A673 (cell line): ENCODE results near the gene PKDREJ. TPM values are rescaled to one million over a fixed set of nuclear protein-coding genes. Genes with fewer than 3 reads are reported as not detected.

Source experiments
- BruUV-seq: library from RNA; stranded (reverse); fragments of 400-500 nt; replicated peaks from 2 replicates; lab custom pipeline; 2021; lab: Mats Ljungman, UMichigan
- CTCF ChIA-PET: fragments of 300-600 bp; sonication (Branson Sonifier 250); formaldehyde crosslinking; loops from one replicate; lab custom pipeline; 2022; ENCODE audit warnings: antibody characterized with exemption; lab: Charles Lee
- POLR2A ChIA-PET: fragments of 300-600 bp; sonication (Branson Sonifier 250); formaldehyde crosslinking; loops from one replicate; lab custom pipeline; 2022; ENCODE audit warnings: antibody characterized with exemption; ENCODE audit not compliant: low non-redundant PET; lab: Charles Lee
- DNase-seq: peaks from one replicate; pipeline ENCODE4 v3.0.0-alpha.2; 2015; ENCODE audit warnings: low spot score
- H3K27ac ChIP-seq: fragments of 200-600 bp; sonication (generic); 2 replicates; pipeline ENCODE4 v1.5.1; 2016; ENCODE audit warnings: mixed run types, low read depth, mild to moderate bottlenecking, mixed read lengths, antibody characterized with exemption, low read length; ENCODE audit not compliant: poor library complexity, severe bottlenecking
- H3K27me3 ChIP-seq: fragments of 200-600 bp; sonication (generic); replicated peaks from 2 replicates; pipeline ENCODE4 v1.6.1; 2017; ENCODE audit warnings: mixed run types, low read depth, mild to moderate bottlenecking, mixed read lengths, antibody characterized with exemption, low read length; ENCODE audit not compliant: insufficient read depth, poor library complexity
- H3K36me3 ChIP-seq: fragments of 200-600 bp; sonication (generic); 2 replicates; pipeline ENCODE4 v1.6.1; 2016; ENCODE audit warnings: mixed run types, mild to moderate bottlenecking, mixed read lengths, antibody characterized with exemption, low read length; ENCODE audit not compliant: insufficient read depth, poor library complexity, severe bottlenecking
- H3K4me1 ChIP-seq: fragments of 200-600 bp; sonication (generic); 2 replicates; pipeline ENCODE4 v1.6.1; 2017; ENCODE audit warnings: mixed run types, mild to moderate bottlenecking, mixed read lengths, antibody characterized with exemption, low read length; ENCODE audit not compliant: insufficient read depth, poor library complexity, severe bottlenecking
- H3K4me3 ChIP-seq: fragments of 200-600 bp; sonication (generic); 2 replicates; pipeline ENCODE4 v1.5.1; 2016; ENCODE audit warnings: low read depth, mixed run types, mild to moderate bottlenecking, mixed read lengths, low read length; ENCODE audit not compliant: poor library complexity, severe bottlenecking
- H3K9me3 ChIP-seq: fragments of 200-600 bp; sonication (generic); 2 replicates; pipeline ENCODE4 v1.6.1; 2016; ENCODE audit warnings: mixed run types, low read depth, mild to moderate bottlenecking, mixed read lengths, antibody characterized with exemption, low read length; ENCODE audit not compliant: poor library complexity, severe bottlenecking
- EZH2 ChIP-seq: fragments of 200-600 bp; sonication (generic); IDR thresholded peaks from 2 replicates; pipeline ENCODE4 v1.6.1; 2017; ENCODE audit warnings: borderline replicate concordance, low read depth, mild to moderate bottlenecking, mixed read lengths, antibody characterized with exemption, low read length; ENCODE audit not compliant: poor library complexity, severe bottlenecking
- intact Hi-C: fragments of 100-400 bp; cut with micrococcal nuclease; formaldehyde crosslinking; loops from one replicate; pipeline ENCODE4 v1.10.0; 2022; ENCODE audit not compliant: unreplicated experiment
- total RNA-seq: library from RNA; stranded (reverse); gene quantifications from 2 replicates; pipeline ENCODE4 v1.2.3, GENCODE V29; 2021
- TF ChIP-seq, protein P1 (sequence below): fragments of 300-800, 200-600 bp; sonication (generic); conservative IDR thresholded peaks from 2 replicates; pipeline ENCODE4 v1.5.1; 2017; ENCODE audit warnings: low read depth, mild to moderate bottlenecking, antibody characterized with exemption, low read length, moderate library complexity, mixed read lengths

PKDREJ gene
- total RNA-seq, 1 experiment from 2014 or later, result not detected

DNA sequence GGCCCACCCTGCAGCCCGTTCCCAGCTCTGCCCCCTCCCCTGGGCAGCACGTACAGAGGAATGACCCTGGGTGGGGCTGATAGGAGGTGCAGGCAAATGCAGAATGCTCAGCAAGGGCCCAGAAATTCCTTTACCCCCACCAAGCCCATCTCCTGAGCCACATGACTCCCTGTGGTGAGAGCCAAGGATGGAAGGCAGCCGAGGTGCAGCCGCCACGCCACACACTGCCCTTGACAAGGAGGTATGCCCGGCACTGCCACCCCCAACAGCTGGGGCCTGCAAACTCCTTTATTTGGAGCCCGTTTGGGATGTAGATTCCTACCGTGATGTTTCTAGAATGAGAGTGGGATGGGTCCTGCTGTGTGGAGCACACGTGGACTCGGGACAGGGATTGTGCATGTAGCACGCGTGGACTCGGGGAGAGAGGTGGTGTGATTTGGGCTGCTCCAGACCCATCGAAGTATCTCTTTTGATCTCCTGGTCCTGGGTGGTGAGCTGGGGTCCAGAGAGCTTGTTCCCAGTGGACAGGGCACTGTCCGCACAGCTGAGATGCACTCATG, 46.5 kb upstream of the PKDREJ start:
- no peak for DNase-seq
- Histone ChIP-seq H3K4me3 (no peak overlapping the region), H3K4me1 (no peaks in the 10 kb centered on the region), H3K36me3 (peaks cover 75% of the 10 kb centered on the region), H3K27ac (no peak overlapping the region), H3K9me3 (no peaks in the 10 kb centered on the region), H3K27me3 (no peaks in the 10 kb centered on the region)
- no peak for TF ChIP-seq EZH2
- TF ChIP-seq, protein P1, sequence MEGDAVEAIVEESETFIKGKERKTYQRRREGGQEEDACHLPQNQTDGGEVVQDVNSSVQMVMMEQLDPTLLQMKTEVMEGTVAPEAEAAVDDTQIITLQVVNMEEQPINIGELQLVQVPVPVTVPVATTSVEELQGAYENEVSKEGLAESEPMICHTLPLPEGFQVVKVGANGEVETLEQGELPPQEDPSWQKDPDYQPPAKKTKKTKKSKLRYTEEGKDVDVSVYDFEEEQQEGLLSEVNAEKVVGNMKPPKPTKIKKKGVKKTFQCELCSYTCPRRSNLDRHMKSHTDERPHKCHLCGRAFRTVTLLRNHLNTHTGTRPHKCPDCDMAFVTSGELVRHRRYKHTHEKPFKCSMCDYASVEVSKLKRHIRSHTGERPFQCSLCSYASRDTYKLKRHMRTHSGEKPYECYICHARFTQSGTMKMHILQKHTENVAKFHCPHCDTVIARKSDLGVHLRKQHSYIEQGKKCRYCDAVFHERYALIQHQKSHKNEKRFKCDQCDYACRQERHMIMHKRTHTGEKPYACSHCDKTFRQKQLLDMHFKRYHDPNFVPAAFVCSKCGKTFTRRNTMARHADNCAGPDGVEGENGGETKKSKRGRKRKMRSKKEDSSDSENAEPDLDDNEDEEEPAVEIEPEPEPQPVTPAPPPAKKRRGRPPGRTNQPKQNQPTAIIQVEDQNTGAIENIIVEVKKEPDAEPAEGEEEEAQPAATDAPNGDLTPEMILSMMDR, result no peak
- no TSS peak for BruUV-seq
- ChIA-PET POLR2A (no interaction called here), CTCF (no interaction called here)
- intact Hi-C loops, result no loop called here

DNA sequence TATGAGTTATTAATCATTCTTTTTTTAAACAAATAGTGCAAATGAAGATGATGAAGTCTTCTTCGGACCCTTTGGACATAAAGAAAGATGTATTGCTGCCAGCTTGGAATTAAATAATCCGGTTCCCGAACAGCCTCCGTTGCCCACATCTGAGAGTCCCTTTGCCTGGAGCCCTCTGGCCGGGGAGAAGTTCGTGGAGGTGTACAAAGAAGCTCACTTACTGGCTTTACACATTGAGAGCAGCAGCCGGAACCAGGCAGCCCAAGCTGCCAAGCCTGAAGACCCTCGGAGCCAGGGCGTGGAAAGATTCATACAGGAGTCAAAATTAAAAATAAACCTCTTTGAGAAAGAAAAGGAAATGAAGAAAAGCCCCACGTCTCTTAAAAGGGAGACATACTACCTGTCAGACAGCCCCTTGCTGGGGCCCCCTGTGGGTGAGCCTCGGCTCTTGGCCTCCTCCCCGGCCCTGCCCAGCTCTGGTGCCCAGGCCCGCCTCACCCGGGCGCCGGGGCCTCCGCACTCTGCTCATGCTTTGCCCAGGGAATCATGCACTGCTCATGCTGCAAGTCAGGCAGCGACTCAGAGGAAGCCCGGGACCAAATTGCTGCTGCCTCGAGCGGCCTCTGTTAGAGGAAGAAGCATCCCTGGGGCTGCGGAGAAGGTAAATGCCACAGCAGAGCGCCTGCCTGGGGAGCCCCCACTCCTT, 45.3 kb upstream of the PKDREJ start:
- BruUV-seq, result TSS peak; percentile 39
- Histone ChIP-seq H3K4me1 (no peaks in the 10 kb centered on the region), H3K36me3 (peaks cover 74% of the 10 kb centered on the region), H3K4me3 (no peak overlapping the region), H3K27me3 (no peaks in the 10 kb centered on the region), H3K9me3 (no peaks in the 10 kb centered on the region), H3K27ac (no peak overlapping the region)
- no peak for TF ChIP-seq EZH2
- TF ChIP-seq, protein P1, result no peak
- DNase-seq, result no peak
- ChIA-PET POLR2A (no interaction called here), CTCF (no interaction called here)
- intact Hi-C loops, result no loop called here

DNA sequence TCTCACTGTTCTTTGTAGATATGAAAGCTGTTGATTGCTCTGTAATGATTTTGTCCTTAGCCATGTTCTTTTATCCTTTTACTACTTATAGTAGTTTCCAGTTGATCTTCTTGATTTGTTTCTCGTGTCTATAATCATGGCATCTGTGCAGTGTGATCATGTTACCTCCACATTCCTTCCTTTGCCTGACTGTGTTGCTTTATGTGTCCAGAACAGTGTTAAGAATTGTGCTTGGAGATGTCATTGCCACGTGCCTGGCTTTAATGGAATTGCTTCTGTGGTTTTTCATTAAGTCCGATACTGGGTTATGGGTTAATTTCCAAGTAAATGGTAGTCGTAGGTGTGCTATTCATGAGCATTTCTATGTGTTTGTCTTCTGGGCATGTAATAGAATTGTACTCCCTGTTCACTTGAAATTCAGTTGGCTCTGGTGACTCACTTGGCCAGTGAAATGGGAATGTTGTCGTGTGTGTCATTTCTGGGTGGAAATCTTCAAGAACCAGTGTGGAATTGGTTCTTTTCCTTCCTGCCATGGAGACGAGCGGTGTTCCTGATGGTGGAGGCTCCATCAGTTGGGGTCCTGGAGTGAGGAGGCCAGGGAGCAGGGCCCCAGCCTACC, 40.3 kb upstream of the PKDREJ start:
- no TSS peak for BruUV-seq
- no peaks in the 10 kb centered on the region for H3K9me3 ChIP-seq
- H3K4me1 ChIP-seq, result peaks cover 5% of the 10 kb centered on the region
- intact Hi-C loops, result no loop called here
- TF ChIP-seq, protein P1, result no peak
- no peak for TF ChIP-seq EZH2
- no peak for DNase-seq
- no peaks in the 10 kb centered on the region for H3K27me3 ChIP-seq
- no peak overlapping the region for H3K4me3 ChIP-seq
- H3K27ac ChIP-seq, result no peak overlapping the region
- POLR2A ChIA-PET, result no interaction called here
- peaks cover 84% of the 10 kb centered on the region for H3K36me3 ChIP-seq
- CTCF ChIA-PET, result no interaction called here
